SKM-1 treated with dmso at 0.1 percent for 144 hours (cell line): Measurements from ENCODE around the gene HIVEP3.

Experiments
- DNase-seq: peaks from one replicate; lab custom pipeline; 2025; ENCODE audit not compliant: unreplicated experiment; lab: John Stamatoyannopoulos, UW

HIVEP3 gene

DNA sequence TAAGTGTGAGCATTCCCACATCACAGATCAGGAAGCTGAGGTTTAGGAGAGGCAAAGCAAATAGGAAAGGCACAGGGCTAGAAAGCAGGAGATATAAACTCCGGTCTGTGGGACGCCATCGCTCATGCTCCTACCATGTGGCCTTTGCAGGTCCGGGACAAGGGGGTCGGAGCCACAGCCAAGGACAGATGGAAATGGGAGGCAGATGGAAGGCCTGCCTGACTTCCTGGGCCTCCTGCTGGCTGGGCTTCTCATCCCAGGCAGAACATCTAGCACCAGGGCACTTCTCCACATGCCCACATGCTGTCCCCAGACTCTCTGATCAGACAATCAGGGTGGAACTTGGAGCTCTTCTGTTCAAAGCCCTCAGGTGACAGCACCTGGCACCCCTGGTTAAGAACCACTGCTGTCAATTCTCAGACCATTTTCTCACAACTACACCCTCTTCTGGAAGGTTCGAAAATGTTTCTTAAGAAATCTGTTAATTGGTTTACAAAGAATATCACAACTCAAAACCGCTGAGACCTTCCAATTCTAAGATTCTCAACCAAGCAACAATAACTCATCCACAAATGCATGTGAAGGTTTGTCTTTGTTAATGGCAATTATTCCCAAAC, 260.9 kb downstream of the HIVEP3 start:
- DNase-seq = no peak

DNA sequence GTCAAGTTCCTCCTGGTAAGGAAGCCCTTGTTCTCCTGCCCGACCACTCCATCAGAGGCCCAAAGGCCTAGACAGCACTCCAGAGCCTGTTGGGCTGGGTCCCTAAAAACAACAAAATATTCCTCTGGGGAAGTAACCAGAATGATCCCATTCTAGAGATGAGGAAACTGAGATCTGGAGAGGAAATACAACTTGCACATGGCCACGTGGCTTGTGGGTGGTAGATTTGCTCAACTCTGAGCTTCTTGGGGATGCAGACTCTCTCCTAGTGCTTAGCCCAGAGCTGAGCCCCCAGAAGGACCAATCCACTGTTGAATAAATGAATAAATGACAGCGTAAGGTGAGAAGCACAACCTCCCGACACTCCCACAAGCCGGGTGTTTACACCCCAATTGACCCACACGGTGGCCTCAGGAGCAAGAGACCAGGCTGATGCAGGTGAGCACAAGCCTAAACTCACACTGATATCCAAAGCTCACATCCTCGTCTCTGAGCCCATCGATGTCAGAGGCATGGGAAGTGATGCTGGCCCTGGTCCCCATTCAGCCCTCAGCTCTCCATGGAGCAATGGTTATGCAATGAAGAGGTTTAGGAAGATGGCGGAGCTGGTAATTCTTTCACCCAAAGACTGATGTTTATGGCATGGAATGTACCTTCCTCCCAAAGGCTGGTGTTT, 261.8 kb downstream of the HIVEP3 start:
- no peak for DNase-seq

DNA sequence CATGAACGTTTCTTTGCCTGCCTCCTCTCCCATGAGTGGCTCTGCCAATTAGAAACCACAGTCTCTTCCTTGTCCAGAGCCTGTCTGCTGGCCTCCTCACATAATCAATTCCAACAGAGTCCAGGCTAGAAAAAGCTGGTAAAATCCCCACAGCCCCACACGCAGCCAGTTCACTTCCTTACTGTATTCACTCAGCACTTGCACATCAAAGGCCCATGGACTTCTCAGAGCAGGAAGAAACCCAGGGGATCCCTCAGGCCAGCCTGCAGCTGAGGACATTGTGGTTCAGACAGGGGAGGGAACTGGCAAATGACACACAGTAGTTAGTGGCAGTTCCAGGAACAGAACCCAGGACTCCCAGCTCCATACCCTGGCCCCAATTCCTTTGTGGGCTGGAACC, 262.7 kb downstream of the HIVEP3 start:
- no peak for DNase-seq

DNA sequence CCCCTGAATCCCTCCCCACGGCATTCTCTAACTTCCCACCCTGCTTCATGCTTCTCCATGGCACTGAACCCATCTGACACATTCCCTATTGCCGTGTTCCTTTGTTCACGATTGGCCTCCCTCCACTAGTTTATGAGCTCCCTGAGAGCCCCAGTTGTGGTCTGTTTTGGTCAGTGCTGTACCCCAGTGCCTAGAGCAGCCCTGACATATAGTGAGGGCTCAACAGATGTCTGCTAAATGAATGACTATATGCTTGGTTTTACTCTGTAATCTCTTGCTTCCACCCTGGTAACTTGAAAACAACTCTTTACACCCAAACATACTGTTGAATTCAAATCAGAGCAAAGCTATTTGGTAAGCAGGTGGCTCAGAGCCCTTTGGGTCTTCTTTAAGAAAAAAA, 263.1 kb downstream of the HIVEP3 start:
- DNase-seq = no peak

DNA sequence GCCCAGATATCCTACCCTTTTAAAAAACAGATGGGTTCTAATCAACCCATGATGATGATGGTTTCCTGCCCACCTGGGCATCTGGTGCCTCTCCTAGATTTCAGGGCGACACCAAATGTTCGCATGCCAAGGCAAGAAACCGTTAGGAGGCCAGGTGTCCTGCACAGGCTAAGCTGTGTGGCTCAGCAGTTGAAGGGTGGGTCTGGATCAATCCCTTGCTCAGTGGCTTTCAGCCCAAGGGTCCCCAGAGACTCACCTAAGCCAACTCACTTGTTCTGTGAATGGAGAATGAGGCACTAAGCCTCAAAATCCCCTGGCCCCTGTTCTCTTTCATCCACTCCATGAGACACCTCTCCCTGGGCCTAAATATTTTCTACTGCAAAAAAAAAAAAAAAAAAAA, 265.1 kb downstream of the HIVEP3 start:
- DNase-seq = no peak

DNA sequence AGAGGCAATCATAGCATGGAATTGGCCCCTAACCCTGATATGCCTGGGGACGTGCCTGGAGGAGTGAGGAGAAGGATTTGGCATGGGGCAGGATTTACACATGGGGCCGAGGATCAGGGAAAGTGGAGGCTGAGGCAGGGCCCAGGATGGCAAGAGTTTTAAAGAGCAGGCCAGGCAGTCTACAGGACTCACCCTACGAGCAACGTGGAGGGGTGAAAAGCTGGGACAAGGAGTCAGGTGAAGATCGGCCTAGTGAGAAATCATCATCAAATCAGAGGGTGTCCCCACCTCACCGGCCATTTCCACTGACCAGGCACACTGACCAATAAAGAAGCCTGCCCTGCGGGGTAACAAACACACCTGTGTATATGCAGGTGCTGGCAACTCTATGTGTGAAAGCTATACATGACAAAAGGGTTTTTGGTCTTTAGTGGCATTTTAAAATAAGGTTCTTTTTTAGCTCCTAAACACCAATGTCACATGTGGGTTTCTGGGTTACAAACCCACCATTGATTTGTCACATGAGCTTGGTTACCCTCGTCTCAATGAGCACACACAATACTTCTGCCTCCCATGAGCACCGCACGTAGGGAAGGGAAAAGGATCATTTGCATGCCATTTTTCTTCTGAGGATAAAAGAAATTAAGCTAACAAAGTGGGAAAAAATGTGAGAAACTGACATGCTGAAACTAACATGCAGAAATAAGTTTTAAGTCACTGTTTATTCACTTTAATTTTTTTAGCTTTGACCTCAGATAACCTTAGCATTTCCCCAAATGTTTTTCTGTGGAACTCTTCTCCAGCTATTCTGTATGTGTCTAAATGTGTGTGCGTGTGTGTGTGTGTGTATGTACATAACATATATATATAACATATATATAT, 266.1 kb downstream of the HIVEP3 start:
- DNase-seq = no peak

DNA sequence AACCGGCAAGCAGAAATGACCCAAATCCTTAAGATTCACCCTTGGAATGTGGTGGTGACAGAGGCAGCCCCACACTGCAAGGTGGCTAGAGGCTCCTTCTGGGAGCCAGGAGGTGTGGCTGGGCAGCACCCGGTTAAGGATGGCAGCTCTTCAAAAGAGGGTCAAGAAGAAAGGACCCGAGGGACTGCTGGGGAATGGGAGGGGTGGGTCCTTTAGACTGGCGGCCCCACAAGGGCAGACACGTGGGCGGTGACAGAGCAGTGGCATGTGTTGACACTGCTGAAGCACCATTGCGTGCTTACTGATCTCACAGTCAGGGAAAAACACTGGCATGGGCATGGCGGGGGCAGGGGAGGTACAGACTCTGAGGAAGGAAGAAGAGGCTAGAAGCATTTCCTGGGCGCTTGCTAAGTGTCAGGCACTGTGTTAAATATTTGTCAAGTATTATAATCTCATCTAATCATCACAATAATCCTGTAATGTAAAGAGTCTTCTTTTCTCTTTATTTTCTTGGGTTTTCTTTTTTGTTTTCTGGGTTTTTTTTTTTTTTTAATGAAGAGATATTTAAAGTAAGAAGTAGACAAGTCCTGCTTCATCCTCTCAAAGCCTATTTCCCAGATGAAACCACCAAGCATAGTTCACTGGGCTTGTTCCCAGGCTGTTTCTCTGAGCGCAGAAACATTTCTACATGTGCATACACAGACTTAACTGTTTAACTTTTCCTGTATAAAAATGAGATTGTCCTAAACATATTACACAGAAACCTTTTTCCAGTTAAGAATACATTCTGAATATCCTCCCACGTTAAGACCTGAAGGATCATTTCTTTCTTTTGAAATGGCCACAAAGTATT, 268.5 kb downstream of the HIVEP3 start:
- DNase-seq = no peak

DNA sequence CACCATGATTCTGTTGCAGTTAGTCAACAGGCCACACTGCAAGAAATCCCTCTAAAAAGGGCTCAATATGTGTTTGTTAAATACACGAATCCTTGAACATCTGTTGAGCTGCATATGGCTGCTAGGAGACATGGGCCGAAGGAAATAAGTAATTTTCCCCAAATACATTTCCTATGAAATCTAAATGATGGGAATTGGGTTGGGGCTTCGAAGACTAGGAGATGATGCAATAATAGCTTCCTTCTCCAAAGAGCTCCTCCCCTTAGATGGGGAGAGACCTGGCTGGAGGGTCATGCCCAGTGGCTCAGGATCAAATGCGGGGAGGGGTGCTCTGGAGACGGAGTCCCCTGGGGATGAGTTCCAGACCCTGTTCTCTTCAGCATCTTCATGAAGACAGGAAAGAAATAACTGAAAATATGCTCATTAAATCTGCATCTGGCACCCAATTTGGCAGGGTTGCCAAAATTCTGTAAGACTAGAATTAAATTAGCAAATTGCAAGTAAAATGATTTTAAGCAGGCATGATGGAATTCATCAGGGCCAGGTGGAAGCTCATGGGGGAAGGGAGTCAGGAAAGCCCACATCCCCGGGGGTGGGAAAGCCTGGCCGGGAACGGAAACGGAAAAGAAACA, 269.2 kb downstream of the HIVEP3 start:
- no peak for DNase-seq

DNA sequence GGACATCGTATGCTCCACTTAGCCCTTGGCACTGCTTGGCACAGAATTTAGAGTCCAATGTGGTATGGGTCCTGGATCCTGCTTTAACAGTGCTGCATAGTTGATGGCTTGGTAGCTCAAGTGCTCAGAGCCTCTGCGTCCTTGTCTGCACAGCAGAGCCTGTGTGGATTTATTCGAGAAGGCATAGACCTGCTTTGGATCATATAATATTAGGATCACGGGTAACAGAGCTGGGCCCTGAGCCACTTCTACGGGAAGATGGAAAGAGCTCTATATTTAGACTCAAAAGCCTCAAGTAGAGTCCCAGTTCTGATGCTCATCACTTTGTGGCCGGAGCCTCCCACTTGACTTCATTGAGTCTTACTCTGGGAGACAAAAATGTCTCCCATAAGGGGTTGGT, 269.9 kb downstream of the HIVEP3 start:
- no peak for DNase-seq

DNA sequence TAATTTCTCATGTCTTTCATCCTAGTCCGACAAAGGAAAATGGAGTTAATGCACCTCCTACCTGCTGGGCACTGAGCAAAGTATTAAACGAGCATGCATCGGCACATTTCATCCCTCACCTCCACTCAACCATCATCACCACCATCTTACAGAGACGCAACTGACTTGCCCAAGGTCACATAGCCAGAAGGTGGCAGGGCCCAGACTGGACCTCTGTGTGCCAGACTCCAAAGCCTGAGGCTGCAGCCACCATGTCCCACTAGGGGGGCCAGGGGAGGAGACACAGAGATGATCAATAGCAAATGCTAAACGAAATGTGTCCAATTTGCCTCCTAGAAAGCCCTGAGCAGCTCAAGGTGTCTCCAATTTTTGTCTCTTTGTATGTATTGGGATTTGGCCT, 270.5 kb downstream of the HIVEP3 start:
- DNase-seq = no peak

DNA sequence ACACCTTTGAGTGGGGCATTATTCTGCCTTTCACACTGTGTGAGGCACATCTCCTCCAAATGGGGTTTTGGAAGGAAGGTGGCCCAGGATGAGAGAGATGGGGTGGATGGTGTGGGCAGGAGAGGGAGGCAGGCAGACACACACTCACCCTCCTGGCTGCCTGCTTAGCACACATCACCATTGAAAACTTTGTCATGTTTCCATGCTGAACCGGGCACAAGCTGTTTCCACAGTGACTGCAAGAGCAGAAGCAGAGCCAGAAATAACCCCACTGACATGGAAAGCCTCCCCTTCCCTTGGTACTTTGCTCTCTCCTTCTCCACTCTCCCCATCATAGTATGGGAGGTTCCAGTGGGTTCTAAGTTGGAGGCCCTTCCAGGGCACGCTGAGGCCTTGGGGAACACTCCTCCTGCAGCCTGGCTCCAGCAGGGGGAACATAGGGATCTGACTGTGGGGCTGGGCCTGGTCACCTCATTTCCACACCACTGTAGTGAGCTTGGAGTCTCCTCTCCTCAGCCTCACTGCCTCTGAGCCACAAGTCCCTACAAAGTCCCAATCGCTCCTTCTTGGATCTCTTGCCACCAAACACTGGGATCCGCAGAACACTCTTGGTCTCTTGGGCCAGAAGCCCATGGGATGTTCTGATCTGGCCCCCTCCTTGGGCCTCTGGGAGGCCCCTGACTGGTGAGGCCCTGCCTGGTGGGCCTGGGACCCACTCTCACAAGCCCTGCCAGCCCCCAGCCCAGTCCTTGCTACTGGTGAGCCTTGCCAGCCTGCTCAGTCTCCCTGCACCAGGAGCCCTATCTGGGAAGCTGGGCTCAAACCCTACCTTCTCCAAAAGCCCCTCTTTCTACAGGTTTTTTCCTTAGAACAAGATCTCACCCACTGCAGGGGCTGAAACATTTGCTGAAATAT, 271.2 kb downstream of the HIVEP3 start:
- no peak for DNase-seq

DNA sequence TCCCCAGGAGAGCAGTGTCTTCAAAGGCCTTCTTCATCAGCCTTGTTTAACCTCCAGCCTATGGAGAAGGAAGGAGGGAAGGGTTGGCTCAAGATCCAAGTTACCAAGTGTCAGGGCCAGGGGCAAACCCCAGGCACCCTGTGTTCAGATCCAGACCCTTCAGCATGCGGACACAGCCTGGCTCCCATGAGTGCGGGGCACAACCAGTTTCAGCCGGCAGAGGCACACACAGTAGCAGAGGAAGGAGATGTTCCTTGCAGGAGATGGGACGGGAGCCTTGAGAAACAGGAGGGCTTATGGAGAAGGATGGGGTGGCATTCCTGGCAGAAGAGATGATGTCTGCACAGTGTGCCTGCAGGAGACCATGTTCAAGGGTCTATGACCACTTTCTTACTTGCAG, 272.5 kb downstream of the HIVEP3 start:
- no peak for DNase-seq

DNA sequence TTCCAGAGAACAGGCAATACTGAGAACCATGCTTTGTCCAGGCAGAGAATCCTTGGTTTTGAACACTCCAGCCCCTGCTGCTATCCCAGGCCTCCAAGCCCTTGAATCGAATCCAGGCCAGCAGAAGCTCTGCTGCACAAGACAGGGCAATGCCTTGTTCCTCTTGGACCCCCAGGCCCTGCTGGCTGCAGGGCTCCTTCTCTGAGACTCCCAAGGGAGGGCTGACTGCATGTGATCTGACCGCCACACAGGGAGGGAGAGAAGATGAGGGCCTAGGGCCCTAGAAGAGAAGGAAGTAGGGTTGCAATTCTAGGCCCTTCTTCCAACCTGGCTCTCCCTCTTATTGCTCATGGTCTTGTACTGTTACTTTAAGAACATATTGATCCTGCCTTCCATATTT, 273.7 kb downstream of the HIVEP3 start:
- no peak for DNase-seq

DNA sequence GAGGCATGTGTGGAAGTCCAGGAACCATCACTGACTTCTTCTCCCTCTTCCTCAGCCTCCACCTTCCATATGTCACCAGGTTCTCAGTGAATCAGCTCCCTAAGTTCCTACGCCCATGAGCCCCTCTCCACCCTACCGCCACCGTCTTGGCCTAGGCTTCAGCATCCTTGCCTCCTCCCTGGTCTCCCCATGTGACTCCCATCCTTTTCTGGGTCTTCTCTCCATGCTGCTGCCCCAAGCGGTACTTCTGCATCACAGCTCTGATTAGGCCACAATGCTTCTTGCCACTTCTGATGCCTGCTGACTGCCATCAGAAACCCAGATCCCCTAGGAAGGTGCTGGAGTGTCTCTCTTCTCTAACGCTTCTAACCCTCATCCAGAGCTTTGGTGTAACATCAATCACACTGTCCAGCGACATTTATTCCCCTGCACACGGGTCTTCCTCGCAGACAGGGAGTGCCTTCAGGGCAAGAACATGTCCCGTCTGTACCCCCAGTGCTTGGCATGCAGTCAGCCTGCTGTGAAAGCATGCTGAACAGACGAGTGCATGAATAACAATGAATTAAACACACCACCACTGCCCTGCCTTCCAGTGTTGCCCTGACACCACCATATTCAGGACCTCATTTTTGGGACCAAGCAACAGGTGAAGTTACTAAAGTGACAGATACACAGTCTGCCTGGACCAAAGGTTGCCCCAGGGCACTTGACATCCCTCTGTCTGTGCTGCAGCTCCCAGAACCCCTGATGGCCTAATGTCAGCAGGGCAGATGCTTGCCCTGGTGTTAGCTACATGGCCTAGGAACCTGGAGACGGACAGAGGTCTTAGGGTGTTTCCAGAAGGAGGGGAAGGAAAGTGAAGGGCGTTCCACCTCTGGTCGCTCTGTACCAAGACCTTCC, 275.6 kb downstream of the HIVEP3 start:
- no peak for DNase-seq

DNA sequence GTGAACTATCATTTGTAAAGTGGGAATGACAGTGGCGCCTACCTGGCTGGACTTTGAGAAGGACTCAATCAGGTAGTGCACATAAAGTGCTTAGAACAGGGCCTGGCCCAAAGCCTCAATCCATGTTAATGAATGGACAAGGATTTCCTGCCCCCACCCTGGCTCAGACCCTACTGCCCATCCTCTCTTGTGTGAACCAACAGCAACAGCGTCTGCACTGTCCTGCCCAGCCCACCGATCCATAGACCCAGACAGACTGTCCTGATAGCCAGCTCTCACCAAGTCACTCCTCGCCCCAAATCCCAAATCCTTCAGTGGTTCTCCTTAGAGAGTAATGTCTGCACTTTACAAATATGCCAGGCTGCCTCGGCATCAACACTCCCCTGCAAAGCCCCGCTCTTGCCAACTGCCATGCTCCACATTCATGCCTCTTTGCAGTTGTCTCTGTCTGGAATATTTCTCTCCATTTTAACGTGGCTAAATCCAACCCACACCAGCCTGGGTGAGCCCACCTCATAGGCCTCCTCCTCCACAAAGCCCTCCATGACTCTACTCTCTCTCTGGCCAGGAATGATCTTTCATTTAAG, 276.7 kb downstream of the HIVEP3 start:
- no peak for DNase-seq

DNA sequence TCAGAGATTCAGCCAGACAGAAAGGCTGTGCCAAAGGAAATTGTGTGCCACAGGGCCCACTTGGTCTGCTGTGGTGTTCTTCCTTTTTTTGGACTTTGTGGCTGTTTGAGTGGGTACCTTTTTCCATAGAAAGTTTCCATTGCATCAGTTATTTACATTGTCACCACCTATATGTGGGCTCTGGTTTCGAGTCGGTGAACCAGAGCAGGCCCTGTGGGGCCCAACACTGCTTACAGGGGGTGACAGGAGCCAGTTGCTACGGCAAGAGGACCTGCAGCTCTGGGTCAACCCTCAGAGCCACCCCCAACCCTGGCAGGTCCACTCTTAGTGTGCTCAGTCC, 277.3 kb downstream of the HIVEP3 start:
- DNase-seq = no peak

DNA sequence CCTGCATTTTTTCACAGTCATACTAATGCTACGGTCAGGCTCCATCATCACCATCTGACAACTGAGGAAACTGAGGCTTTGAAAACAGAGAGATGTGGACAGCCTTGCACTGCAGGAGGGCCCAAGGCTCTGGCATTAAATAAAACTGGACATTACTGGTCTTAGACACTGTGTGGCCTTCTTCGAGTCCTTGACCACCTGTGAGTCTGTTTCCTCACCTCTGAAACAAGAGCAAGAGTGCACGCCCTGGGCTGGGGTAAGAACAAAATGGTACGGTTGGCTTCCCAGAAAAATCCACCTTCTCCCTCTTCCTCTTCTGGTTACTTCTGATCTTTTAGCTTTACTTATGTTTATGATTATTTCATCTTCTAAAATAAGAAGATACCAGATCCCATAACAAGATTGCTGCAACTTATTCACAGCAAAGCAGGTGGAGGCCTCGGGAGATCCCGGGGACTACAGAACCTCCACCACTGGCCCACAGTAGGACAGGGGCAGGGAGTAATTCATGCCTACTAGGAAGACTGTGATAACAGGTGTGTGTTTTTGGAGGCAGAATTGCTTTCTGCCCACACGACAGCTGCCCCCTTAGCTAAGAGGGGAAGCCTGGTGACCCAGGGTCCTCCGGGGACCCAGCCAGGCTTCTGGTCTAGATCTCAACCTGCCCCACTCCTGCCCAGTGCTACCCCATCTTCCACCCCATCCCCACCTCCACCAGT, 277.8 kb downstream of the HIVEP3 start:
- no peak for DNase-seq
